HG03108 (cell line): Measurements from ENCODE around the gene GPR157.
"Not testable (repeated sequence)": the region's sequence is repeated elsewhere in the genome, so short reads cannot be mapped to it uniquely, and the experiment has no call there.

Experiments used
- ATAC-seq: cut with Tn5 transposase; IDR thresholded peaks from one replicate; pipeline ENCODE4 v1.9.1; 2021; ENCODE audit warnings: moderate library complexity; ENCODE audit not compliant: unreplicated experiment

Gene GPR157

GRCh38 chr1:9146156-9146555, 17.3 kb upstream of the GPR157 start:
- no peak for ATAC-seq

- ATAC-seq, result no peak
Measured at GRCh38 chr1:9145714-9146113, 16.8 kb upstream of the GPR157 start.

GRCh38 chr1:9145021-9145668, 16.2 kb upstream of the GPR157 start:
- ATAC-seq, result no peak

GRCh38 chr1:9144494-9144893, 15.6 kb upstream of the GPR157 start:
- not testable (repeated sequence) for ATAC-seq

- no peak for ATAC-seq
Measured at GRCh38 chr1:9143250-9143649, 14.3 kb upstream of the GPR157 start.

GRCh38 chr1:9139930-9140329, 11.0 kb upstream of the GPR157 start:
- no peak for ATAC-seq

GRCh38 chr1:9136932-9137331, 8.0 kb upstream of the GPR157 start:
- no peak for ATAC-seq

GRCh38 chr1:9135073-9135836, 6.4 kb upstream of the GPR157 start:
- no peak for ATAC-seq

GRCh38 chr1:9133870-9134585, 5.1 kb upstream of the GPR157 start:
- ATAC-seq, result no peak

- ATAC-seq, result peak; percentile 58
Measured at GRCh38 chr1:9129266-9130041, 552 bp upstream of the GPR157 start.

- ATAC-seq, result no peak
Measured at GRCh38 chr1:9128166-9128519, 759 bp downstream of the GPR157 start.

- no peak for ATAC-seq
Measured at GRCh38 chr1:9127395-9128165, 1.3 kb downstream of the GPR157 start.

GRCh38 chr1:9126511-9126910, 2.4 kb downstream of the GPR157 start:
- ATAC-seq, result no peak

- ATAC-seq, result not testable (repeated sequence)
Measured at GRCh38 chr1:9125847-9126246, 3.1 kb downstream of the GPR157 start.

- no peak for ATAC-seq
Measured at GRCh38 chr1:9125325-9125724, 3.6 kb downstream of the GPR157 start.

GRCh38 chr1:9124389-9124788, 4.5 kb downstream of the GPR157 start:
- ATAC-seq, result not testable (repeated sequence)

GRCh38 chr1:9123665-9124064, 5.2 kb downstream of the GPR157 start:
- not testable (repeated sequence) for ATAC-seq

- ATAC-seq, result peak; percentile 66
Measured at GRCh38 chr1:9121496-9122409, 7.1 kb downstream of the GPR157 start.

GRCh38 chr1:9120312-9120958, 8.5 kb downstream of the GPR157 start:
- ATAC-seq, result no peak
